Loucy (cell line): ENCODE measurements around the gene MST1.

Experiments used
- EZH2phosphoT487 ChIP-seq: fragments of 200-600 bp; IDR thresholded peaks from 2 replicates; pipeline ENCODE4 v1.6.1; 2018; ENCODE audit warnings: antibody characterized with exemption, mild to moderate bottlenecking, moderate library complexity, borderline replicate concordance
- TF ChIP-seq, protein P1 (sequence below): fragments of 200-600 bp; sonication (generic); conservative IDR thresholded peaks from 2 replicates; pipeline ENCODE4 v1.5.1; 2014; ENCODE audit warnings: mild to moderate bottlenecking, antibody characterized with exemption, low read length

- TF ChIP-seq, protein P1, sequence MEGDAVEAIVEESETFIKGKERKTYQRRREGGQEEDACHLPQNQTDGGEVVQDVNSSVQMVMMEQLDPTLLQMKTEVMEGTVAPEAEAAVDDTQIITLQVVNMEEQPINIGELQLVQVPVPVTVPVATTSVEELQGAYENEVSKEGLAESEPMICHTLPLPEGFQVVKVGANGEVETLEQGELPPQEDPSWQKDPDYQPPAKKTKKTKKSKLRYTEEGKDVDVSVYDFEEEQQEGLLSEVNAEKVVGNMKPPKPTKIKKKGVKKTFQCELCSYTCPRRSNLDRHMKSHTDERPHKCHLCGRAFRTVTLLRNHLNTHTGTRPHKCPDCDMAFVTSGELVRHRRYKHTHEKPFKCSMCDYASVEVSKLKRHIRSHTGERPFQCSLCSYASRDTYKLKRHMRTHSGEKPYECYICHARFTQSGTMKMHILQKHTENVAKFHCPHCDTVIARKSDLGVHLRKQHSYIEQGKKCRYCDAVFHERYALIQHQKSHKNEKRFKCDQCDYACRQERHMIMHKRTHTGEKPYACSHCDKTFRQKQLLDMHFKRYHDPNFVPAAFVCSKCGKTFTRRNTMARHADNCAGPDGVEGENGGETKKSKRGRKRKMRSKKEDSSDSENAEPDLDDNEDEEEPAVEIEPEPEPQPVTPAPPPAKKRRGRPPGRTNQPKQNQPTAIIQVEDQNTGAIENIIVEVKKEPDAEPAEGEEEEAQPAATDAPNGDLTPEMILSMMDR: no peak
- no peak for TF ChIP-seq EZH2phosphoT487
Observed at GRCh38 chr3:49681232-49681522, 8.1 kb downstream of the MST1 start.
